SK-N-SH (cell line): ENCODE measurements around the gene RGS11.

Experiments used
- CHD2 ChIP-seq: fragments of 150-350 bp; IDR thresholded peaks from 2 replicates; pipeline ENCODE4 v1.6.1; 2018; ENCODE audit warnings: low read length; ENCODE audit not compliant: partially characterized antibody
- ELF1 ChIP-seq: IDR thresholded peaks from 2 replicates; pipeline ENCODE4 v1.4.0; 2012
- EP300 ChIP-seq, 2 experiments: IDR thresholded peaks; 2 replicates each; pipeline versions ENCODE4 v1.4.0 to v1.6.1; 2012; ENCODE audit warnings: borderline replicate concordance in 1 of 2, low read depth in 1 of 2, low read length in 1 of 2
- EZH2phosphoT487 ChIP-seq: fragments of 200-600 bp; sonication (generic); IDR thresholded peaks from 2 replicates; pipeline ENCODE4 v1.6.1; 2017; ENCODE audit warnings: low read depth, mixed run types, mild to moderate bottlenecking, antibody characterized with exemption, moderate library complexity, borderline replicate concordance
- MXI1 ChIP-seq: IDR thresholded peaks from 2 replicates; pipeline ENCODE4 v1.6.1; 2012; ENCODE audit warnings: mild to moderate bottlenecking, low read depth, low read length, improper control_type of control experiment
- RFX5 ChIP-seq: IDR thresholded peaks from 2 replicates; pipeline ENCODE4 v1.6.1; 2012; ENCODE audit warnings: mild to moderate bottlenecking, improper control_type of control experiment, low read length
- SIN3A ChIP-seq: IDR thresholded peaks from 2 replicates; pipeline ENCODE4 v1.6.1; 2012; ENCODE audit warnings: low read depth, mild to moderate bottlenecking, low read length, moderate library complexity, borderline replicate concordance
- TCF12 ChIP-seq: IDR thresholded peaks from 2 replicates; pipeline ENCODE4 v1.4.0; 2012
- TEAD4 ChIP-seq: IDR thresholded peaks from 2 replicates; pipeline ENCODE4 v1.4.0; 2012; ENCODE audit warnings: mild to moderate bottlenecking, borderline replicate concordance; ENCODE audit not compliant: insufficient read depth
- TF ChIP-seq, protein P1 (sequence below): fragments of 200-600 bp; sonication (generic); IDR thresholded peaks from 2 replicates; pipeline ENCODE4 v1.6.1; 2017; ENCODE audit warnings: antibody characterized with exemption, mild to moderate bottlenecking, moderate library complexity
- TF ChIP-seq, protein P2 (sequence below): fragments of 150-350 bp; IDR thresholded peaks from 2 replicates; pipeline ENCODE4 v1.6.1; 2017; ENCODE audit warnings: antibody characterized with exemption, low read length, low read depth, borderline replicate concordance
- TF ChIP-seq, protein P3 (sequence below): IDR thresholded peaks from 2 replicates; pipeline ENCODE4 v1.4.0; 2012; ENCODE audit warnings: low read depth

DNA sequence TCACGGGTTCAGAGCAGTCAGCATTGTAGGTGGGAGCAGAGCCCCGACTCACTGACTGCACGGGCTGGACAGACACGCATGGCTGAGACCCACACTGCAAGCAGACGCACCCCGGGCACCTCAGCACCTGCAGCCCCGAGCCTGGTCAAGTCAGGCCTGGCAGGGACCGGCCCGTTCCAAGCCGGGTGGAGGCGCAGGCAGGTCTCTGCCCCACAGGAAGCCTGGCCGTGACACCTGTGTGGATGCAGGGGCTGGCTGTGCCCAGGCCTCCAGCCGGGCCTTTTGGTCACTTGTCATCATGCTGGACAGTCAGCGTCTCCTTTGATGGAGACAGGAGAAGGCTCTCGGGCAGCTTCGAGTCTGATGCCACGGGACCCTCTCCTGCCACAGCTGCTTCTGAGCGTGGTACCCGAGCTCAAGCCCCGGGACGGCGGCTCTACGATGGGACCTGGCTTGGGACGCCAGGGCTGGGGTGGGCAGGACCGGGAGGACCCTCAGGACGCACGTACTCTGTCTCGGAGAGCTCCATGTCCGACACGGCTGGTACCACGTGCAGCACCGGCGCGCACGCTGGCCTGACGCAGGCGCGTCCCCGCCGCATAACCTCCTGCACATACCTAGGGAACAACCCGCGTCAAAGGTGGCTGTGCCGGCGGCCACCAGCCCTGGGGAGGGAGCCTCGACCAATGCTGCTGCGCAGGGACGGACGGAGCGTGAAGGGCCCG is 15.1 kb upstream of the RGS11 start:
- TF ChIP-seq SIN3A (no peak), EP300 (IDR thresholded peaks at IDR 0.05; ENCODE audit: borderline replicate concordance in 1 of 2, low read depth in 1 of 2, low read length in 1 of 2) (no peak), CHD2 (no peak), RFX5 (no peak), TEAD4 (no peak), EZH2phosphoT487 (no peak), MXI1 (no peak), TCF12 (no peak), ELF1 (no peak)
- TF ChIP-seq, protein P1, sequence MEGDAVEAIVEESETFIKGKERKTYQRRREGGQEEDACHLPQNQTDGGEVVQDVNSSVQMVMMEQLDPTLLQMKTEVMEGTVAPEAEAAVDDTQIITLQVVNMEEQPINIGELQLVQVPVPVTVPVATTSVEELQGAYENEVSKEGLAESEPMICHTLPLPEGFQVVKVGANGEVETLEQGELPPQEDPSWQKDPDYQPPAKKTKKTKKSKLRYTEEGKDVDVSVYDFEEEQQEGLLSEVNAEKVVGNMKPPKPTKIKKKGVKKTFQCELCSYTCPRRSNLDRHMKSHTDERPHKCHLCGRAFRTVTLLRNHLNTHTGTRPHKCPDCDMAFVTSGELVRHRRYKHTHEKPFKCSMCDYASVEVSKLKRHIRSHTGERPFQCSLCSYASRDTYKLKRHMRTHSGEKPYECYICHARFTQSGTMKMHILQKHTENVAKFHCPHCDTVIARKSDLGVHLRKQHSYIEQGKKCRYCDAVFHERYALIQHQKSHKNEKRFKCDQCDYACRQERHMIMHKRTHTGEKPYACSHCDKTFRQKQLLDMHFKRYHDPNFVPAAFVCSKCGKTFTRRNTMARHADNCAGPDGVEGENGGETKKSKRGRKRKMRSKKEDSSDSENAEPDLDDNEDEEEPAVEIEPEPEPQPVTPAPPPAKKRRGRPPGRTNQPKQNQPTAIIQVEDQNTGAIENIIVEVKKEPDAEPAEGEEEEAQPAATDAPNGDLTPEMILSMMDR = no peak
- TF ChIP-seq, protein P2, sequence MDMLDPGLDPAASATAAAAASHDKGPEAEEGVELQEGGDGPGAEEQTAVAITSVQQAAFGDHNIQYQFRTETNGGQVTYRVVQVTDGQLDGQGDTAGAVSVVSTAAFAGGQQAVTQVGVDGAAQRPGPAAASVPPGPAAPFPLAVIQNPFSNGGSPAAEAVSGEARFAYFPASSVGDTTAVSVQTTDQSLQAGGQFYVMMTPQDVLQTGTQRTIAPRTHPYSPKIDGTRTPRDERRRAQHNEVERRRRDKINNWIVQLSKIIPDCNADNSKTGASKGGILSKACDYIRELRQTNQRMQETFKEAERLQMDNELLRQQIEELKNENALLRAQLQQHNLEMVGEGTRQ = no peak
- TF ChIP-seq, protein P3, sequence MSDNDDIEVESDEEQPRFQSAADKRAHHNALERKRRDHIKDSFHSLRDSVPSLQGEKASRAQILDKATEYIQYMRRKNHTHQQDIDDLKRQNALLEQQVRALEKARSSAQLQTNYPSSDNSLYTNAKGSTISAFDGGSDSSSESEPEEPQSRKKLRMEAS = no peak
